ENCODE measurements around the gene TCP10L.
A peak's percentile ranks its signal among the peaks of the same experiment; 100 is the strongest.
"Not testable (repeated sequence)": the region's sequence is repeated elsewhere in the genome, so short reads cannot be mapped to it uniquely, and the experiment has no call there.

Gene TCP10L

DNA sequence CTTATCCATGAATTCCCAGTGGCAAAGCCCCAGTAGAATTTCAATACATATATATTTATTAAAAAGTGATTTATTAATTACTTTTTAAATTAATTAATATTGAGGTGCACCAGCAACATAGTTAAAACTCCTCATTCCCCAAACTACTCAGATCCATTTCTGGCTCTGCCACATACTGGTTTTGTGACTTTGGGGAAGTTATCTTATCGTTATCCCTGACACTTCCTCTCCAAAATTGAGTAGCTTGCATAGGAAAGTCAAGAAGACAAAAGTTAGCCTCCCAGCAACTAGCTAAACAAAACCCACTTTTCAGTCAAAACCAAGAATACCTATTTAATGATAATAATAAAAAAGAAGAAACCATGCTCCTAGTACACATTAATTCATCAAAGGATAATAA, 35.9 kb downstream of the TCP10L start:
- DNase-seq = peak; percentile 56

DNA sequence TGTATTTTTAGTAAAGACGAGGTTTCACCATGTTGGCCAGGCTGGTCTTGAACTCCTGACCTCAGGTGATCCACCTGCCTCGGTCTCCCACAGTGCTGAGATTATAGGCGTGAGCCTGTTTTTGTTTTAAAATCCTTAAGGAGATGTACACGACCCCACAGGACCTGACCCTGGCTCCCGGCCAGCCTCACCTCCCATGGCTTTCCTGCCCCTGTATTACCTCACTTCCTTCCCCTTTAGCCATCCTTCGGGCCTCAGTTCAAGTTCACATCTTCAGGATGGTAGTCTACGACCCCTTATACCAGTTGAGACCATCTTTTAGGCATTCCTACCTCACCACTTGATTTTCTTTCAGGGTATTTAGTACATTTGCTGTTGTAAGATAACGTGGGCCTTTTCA, 36.3 kb downstream of the TCP10L start:
- DNase-seq = no peak

DNA sequence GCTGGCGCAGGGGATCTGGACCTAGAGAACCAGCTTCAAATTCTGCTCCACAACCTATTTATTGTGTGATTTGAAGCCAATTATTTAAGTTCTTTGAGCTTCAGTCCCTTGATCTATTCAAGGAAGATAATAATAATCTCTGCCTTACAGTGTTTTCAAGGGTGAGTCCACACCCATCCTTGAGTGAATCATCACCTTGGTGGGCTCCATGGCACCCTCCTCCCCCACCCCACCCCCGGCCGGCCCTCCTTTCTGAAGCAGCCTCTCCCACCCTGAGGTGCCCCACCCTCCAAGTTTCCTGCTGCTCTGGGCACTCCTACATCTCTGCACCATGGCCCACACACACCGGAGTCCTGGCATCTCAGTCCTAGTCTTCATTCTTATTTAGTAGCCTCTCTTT, 38.3 kb downstream of the TCP10L start:
- DNase-seq = peak; percentile 92

DNA sequence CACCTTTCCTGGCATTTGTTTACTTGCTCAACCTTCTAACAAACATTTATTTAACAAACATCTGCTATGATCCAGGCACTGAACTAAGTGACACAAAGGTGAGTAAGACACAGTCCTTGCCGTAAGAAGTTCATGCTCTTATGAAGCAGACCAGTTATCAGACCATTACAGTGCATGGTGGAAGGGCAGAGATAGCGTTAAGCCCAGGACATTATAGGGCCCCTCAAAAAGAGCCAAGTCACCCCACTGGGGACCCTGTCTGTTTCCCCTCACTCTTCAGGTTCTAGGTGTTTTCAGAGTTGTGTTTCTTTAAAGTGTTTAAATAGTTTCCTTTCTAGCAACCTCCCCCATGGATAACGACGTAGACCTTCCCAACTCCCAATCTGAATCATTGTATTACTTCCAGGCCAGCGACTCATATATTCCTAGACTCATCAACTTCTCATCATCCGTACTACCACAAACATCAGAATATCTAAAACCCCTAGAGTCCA, 39.3 kb downstream of the TCP10L start:
- peak; percentile 87 for DNase-seq

DNA sequence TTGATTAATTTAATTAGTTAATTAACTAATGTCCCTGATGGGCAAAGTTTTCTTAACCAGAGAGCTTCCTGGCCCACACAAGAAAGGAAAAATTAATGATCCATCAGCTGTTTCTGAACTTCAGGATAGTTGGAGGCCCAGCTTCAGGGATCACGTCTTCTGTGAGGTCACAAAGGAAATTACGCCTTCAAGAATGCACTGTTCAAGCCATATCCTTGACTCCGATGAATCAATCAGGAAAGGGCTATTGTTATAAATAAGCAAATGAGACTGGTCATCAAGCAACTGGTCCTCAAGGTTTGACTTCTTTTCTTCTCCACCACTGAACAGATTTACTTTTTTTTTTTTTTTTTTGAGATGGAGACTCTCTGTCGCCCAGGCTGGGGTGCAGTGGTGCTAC, 40.6 kb downstream of the TCP10L start:
- no peak for DNase-seq

DNA sequence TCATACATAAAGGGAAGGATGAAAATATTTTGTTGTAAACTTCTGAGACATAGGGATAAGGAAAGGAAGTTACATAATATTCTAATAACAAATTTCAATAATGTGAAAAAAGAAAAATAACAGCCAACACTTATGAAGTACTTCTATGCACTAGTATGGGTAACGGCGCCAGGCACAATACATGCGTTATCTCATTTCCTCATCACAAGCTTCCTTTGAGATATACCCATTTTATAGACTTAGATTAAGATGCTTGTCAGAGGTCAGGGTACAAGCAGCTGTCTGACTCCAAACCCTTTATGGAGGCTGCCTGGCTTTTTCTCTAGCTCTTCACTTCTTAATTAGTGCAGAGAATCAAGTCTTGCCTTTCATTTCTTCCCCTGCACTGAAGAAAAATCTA, 41.3 kb downstream of the TCP10L start:
- DNase-seq = peak; percentile 48

DNA sequence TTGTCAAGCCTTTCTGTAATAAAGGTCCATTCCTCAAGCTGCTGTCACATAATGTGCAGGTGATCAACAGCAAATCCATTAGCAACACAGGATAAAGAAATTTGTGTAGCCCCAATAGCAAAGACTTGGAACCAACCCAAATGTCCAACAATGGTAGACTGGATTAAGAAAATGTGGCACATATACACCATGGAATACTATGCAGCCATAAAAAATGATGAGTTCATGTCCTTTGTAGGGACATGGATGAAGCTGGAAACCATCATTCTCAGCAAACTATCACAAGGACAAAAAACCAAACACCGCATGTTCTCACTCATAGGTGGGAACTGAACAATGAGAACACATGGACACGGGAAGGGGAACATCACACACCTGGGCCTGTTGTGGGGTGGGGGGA, 42.3 kb downstream of the TCP10L start:
- DNase-seq = not testable (repeated sequence)

DNA sequence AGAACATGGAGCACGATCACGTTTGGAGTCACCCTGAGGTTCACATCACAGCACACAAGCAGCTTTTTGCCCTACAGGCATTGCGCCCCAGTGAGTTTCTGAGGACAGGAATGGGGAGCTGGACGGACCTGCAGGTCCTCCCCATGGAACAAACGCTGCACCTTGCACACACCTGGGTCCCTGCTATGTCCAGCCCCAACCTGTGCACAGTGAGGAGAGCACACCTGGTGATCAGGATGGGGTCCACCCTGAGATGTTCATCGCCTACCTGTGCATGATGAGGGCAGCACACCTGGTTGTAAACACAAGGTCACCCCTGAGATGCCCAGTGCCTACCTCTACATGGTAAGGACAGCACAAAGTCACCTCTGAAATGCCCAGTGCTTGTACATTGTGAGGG, 45.9 kb downstream of the TCP10L start:
- DNase-seq = no peak

DNA sequence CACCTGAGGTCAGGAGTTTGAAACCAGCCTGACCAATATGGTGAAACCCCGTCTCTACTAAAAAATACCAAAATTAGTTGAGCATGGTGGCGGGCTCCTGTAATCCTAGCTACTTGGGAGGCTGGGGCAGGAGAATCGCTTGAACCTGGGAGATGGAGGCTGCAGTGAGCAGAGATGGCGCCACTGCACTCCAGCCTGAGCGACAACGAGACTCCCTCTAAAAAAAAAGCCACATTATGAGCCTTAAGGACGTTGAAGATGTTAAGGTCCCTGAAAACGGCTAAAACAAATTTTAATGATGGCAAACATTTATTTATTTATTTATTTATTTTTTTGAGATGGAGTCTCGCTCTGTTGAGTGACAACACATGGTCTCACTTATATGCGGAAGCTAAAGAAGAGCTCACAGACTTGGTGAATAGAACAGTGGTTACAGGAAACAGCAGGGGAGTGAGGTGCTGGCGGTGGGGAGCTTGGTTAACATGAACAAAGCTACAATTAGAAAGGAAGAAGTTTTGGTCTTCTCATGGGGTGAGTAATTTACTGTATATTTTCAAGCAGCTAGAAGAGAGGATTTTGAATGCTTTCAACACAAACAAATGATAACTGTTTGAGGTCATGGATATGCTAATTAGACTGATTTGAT, 47.1 kb downstream of the TCP10L start:
- DNase-seq = no peak

DNA sequence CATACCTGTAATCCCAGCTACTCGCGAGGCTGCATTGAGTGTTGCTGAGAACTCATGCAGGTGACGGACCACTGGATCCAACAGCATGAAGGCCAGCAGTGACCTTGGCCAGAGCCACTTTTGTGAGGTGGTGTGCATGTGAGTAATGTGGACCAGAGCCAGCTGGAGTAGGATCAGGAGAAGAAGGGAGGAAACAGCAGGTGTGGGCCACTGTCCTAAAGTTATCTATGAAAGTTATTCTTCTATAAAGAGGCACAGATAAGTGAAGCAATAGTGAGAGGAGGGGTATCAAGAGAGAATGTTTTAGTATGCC, 47.8 kb downstream of the TCP10L start:
- no peak for DNase-seq

DNA sequence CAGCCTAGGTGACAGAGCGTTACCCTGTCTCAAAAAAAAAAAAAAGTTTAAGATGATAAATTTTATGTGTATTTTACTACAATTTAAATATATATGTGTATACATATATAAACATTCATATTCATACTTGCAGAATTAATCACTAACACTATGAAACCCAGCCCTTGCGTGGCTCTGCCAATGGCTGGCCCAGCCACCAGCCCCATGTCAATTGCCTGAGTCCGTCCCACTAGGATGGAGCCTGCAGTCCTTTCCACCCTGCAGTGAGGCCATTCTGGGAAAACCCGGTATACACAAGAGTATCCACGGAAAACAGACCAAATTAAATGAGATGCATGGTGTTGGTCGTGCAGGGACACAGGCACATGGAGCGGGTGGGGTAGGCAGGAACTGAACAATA, 49.7 kb downstream of the TCP10L start:
- DNase-seq = no peak

DNA sequence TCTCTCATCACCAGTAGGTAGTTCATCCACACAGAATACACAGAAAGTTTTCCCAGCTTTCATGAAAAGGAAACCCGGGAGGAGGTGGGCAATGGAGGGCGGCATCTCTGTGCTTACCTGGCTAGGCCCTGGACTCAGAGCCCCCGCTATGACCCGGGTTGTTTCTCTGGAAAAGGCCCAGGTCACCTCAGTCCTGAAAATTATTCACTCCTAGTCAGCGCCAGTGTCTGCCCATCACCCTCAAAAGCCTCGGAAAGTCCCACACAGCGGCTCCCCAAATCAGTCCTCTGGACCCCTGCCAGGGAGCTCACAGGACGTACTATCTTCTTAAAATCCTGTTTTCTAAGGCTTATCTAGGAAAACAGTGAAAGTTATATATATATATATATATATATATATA, 51.2 kb downstream of the TCP10L start:
- peak; percentile 40 for DNase-seq

DNA sequence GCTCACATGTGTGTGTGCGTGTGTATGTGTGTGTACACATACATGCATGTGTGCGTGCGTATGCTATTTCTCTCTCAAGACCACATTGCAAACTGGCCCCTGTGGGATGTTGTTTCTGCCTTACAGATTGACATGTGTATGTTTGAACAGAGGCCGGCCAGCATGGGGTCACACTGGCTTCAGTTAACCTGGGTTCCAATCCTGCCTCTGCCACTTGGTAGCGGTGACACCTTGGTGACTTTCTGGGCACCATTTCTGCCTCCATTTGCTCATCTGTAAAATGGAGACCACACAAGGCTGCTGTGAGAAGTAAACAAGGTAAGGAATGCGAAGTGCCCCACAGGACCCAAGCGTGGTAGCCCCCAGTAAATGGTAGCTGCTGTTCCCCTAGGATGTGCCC, 51.7 kb downstream of the TCP10L start:
- no peak for DNase-seq

DNA sequence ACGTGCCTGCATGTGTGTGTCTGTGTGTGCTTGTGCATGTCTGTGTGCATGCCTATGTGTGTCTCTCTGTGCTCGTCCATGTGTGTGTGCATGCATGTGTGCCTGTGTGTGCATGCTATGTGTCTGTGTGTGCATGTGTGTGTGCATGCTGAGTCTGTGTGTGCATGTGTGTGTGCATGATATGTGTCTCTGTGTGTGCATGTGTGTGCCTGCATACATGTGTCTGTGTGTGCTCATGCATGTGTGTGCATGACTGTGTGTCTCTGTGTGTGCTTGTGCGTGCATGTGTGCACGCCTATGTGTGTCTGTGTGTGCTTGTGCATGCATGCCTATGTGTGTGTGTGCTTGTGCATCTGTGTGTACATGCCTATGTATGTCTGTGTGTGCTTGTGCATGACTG, 52.3 kb downstream of the TCP10L start:
- no peak for DNase-seq

DNA sequence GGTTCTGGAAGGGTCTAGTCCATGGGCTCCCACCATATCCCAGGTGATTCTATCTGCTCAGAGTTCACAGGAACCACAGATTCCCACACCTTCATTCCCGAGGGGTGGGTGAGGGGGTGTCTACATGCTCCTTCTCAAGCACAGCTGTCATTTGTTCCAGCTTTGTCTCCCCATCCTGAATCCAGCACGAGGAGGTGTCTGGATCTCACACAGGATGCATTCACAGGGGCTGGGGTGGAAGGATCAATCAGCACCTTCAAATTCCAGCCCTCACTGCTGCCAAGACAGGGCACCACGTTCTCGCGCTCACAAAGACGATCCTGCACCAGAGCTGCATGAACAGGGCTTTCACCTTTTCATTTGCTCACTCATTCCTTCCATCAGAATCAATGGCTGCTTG, 52.7 kb downstream of the TCP10L start:
- no peak for DNase-seq

DNA sequence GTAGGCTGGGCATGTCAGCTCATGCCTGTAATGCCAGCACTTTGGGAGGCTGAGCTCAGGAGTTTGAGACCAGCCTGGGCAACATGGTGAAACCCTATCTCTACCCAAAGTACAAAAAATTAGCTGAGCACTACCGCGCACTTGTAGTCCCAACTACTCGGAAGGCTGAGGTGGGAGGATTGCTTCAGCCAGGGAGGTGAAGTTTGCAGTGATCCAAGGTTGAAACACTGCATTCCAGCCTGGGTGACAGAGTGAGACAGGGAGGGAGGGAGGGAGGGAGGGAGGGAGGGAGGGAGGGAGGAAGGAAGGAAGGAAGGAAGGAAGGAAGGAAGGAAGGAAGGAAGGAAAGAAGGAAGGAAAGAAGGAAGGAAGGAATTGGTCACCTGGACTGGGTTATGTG, 53.8 kb downstream of the TCP10L start:
- DNase-seq = not testable (repeated sequence)

DNA sequence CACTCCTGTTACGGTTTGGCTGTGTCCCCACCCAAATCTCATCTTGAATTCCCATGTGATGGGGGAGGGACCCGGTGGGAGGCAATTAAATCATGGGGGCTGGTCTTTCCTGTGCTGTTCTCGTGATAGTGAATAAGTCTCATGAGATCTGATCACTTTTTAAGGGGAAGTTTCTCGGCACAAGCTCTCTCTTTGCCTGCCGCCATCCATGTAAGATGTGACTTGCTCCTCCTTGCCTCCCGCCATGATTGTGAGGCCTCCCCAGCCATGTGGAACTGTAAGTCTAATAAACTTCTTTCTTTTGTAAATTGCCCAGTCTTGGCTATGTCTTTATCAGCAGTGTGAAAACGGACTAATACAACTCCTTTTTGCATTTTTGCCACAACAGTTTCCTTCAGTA, 54.5 kb downstream of the TCP10L start:
- DNase-seq = not testable (repeated sequence)

DNA sequence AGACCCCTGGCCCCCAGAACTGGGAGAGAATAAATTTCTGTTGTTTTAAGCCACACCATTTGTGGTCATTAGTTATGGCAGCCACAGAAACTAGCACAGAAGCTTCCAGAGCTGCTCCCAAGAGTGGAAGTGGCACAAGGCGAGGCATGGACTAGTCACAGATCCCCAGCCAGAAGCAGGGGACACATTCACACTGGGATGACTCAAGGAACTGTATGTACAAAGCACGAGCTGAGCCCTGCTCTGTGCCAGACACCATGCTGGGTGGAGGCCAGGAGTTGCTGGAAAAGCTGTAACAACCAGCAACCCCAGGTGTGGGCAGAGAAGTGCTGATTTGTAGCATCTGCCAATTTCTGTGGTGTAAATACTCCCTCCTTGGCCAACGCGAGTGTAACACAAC, 55.6 kb downstream of the TCP10L start:
- no peak for DNase-seq

DNA sequence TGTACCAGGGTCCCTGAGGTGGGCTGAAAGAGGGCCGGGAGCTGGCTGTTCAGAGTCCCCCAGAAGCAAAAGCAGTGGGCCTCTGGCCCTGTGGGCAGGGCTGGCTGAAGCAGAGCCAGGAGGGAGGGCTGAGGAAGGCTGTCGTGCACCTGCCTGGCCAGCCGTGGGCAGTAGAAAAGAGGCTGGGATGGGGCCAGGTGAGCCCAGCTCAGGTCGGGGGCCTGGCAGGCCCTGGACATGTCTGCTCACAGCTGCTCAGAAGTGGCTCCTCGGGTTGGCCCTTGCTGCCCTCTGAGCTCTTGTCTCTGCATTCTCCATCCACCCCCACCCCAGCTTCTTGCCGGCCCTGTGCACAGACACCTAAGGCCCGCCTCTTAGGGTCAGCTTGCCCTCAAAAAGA, 60.0 kb downstream of the TCP10L start:
- DNase-seq = no peak

DNA sequence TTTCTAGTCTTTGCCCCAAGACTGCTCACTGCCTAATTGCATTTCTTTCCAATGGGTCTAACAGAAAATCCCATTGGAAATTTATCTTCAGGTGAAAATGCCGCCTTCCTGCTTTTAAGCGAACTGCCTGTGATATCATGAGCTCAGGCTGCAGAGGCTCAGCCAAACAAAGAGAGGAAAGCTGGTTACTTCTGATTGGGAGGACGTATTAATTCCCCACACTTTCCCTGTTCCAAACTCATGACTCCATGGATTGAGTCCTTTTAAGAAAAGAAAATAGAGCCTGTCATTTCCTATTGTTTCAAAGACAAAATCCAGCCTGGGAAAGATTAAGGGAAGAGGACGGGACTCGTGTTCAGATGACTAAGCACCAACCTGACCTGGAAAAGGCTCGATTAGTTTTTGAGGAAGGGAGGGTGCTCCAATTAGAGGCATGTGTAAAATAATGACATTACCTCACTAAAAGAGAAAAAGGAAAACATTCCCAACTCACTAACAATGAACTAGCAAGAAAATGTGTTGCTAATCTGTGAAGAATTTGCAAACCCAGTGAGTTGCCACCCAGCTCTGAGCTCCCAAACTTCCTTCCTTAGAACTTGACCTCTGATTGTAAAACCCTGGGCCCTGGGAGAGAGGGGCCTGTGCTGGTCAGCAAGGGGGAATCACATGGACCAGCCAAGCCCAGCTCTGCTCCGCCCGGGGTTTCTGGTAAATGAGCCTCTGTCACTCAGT, 61.2 kb downstream of the TCP10L start:
- DNase-seq = no peak

Measured in hematopoietic multipotent progenitor cell treated with erythropoietin and hydrocortisone succinate and interleukin-3 and kit ligand, for 6 days (in vitro differentiated cells).